ENCODE data around the gene SEC23A. TPM values are rescaled to one million over a fixed set of nuclear protein-coding genes. Genes with fewer than 3 reads are reported as not detected.
"Not testable (repeated sequence)": the region's sequence is repeated elsewhere in the genome, so short reads cannot be mapped to it uniquely, and the experiment has no call there.

SEC23A gene
- total RNA-seq, 2 donors from 2014 or later = 176 to 207 TPM

GRCh38 chr14:39038542-39038941 lies 64.5 kb downstream of the SEC23A start:
- intact Hi-C loops (cut with DNase I) = no loop called here
- no peak for DNase-seq (ENCODE audit: low spot score)

- DNase-seq (ENCODE audit: low spot score) = no peak
- intact Hi-C loops (cut with DNase I) = no loop called here
Measured at GRCh38 chr14:39036760-39037159, 66.3 kb downstream of the SEC23A start.

- intact Hi-C loops (cut with DNase I) = no loop called here
- no peak for DNase-seq (ENCODE audit: low spot score)
Measured at GRCh38 chr14:39035336-39035735, 67.7 kb downstream of the SEC23A start.

- DNase-seq (ENCODE audit: low spot score) = no peak
- intact Hi-C loops (cut with DNase I) = no loop called here
Measured at GRCh38 chr14:39034481-39035296, 68.3 kb downstream of the SEC23A start.

- DNase-seq (ENCODE audit: low spot score) = no peak
- intact Hi-C loops (cut with DNase I) = no loop called here
Measured at GRCh38 chr14:39033371-39033770, 69.7 kb downstream of the SEC23A start.

- DNase-seq (ENCODE audit: low spot score) = no peak
- intact Hi-C loops (cut with DNase I) = no loop called here
Measured at GRCh38 chr14:39030209-39030608, 72.8 kb downstream of the SEC23A start.

- no peak for DNase-seq (ENCODE audit: low spot score)
- intact Hi-C loops (cut with DNase I) = no loop called here
Measured at GRCh38 chr14:39029789-39030188, 73.2 kb downstream of the SEC23A start.

- no peak for DNase-seq (ENCODE audit: low spot score)
- intact Hi-C loops (cut with DNase I) = no loop called here
Measured at GRCh38 chr14:39028620-39029019, 74.4 kb downstream of the SEC23A start.

- no peak for DNase-seq (ENCODE audit: low spot score)
- intact Hi-C loops (cut with DNase I) = no loop called here
Measured at GRCh38 chr14:39025810-39026627, 77.0 kb downstream of the SEC23A start.

- intact Hi-C loops (cut with DNase I) = no loop called here
- no peak for DNase-seq (ENCODE audit: low spot score)
Measured at GRCh38 chr14:39025250-39025809, 77.7 kb downstream of the SEC23A start.

GRCh38 chr14:39023939-39024871 lies 78.8 kb downstream of the SEC23A start:
- intact Hi-C loops (cut with DNase I) = no loop called here
- no peak for DNase-seq (ENCODE audit: low spot score)

- intact Hi-C loops (cut with DNase I); DNase-seq (ENCODE audit: low spot score): not testable (repeated sequence)
Measured at GRCh38 chr14:39017096-39018016, 85.7 kb downstream of the SEC23A start.

- DNase-seq (ENCODE audit: low spot score) = no peak
- intact Hi-C loops (cut with DNase I) = no loop called here
Measured at GRCh38 chr14:39016733-39017095, 86.3 kb downstream of the SEC23A start.

GRCh38 chr14:39015964-39016577 lies 87.0 kb downstream of the SEC23A start:
- intact Hi-C loops (cut with DNase I) = no loop called here
- DNase-seq (ENCODE audit: low spot score) = no peak

GRCh38 chr14:39015360-39015961 lies 87.6 kb downstream of the SEC23A start:
- intact Hi-C loops (cut with DNase I) = no loop called here
- DNase-seq (ENCODE audit: low spot score) = no peak

- no peak for DNase-seq (ENCODE audit: low spot score)
- intact Hi-C loops (cut with DNase I) = loop anchor here in 1 of 2 donors (5.0 kb wide), 1 partner anchor 1132 kb away; no protein-coding TSS in a partner anchor
Measured at GRCh38 chr14:39014460-39014859, 88.6 kb downstream of the SEC23A start.

- intact Hi-C loops (cut with DNase I); DNase-seq (ENCODE audit: low spot score): not testable (repeated sequence)
Measured at GRCh38 chr14:39008965-39009364, 94.1 kb downstream of the SEC23A start.

Data from posterior vena cava (tissue), 2 donors.